ENCODE results near the gene LYRM2.

Gene LYRM2

GRCh38 chr6:89638320-89639195, at the start of gene LYRM2:
Gene LYRM2, minus strand, starts transcription at chr6:89638747. Its CDS starts 31 bp downstream, at chr6:89638716.
- peak; percentile 91 for DNase-seq

- DNase-seq, result no peak
Measured at GRCh38 chr6:89688328-89688727, 49.8 kb upstream of the LYRM2 start.

- DNase-seq, result no peak
Measured at GRCh38 chr6:89685311-89685710, 46.8 kb upstream of the LYRM2 start.

- no peak for DNase-seq
Measured at GRCh38 chr6:89682991-89683390, 44.4 kb upstream of the LYRM2 start.

- DNase-seq, result no peak
Measured at GRCh38 chr6:89681983-89682564, 43.5 kb upstream of the LYRM2 start.

- no peak for DNase-seq
Measured at GRCh38 chr6:89680551-89680950, 42.0 kb upstream of the LYRM2 start.

- DNase-seq, result peak; percentile 2
Measured at GRCh38 chr6:89680150-89680549, 41.6 kb upstream of the LYRM2 start.

- DNase-seq, result no peak
Measured at GRCh38 chr6:89679215-89680120, 40.9 kb upstream of the LYRM2 start.

- DNase-seq, result no peak
Measured at GRCh38 chr6:89678531-89678930, 40.0 kb upstream of the LYRM2 start.

GRCh38 chr6:89675949-89676748, 37.6 kb upstream of the LYRM2 start:
- no peak for DNase-seq

- no peak for DNase-seq
Measured at GRCh38 chr6:89670935-89671565, 32.5 kb upstream of the LYRM2 start.

GRCh38 chr6:89669002-89669401, 30.5 kb upstream of the LYRM2 start:
- no peak for DNase-seq

- DNase-seq, result no peak
Measured at GRCh38 chr6:89667872-89668556, 29.5 kb upstream of the LYRM2 start.

- DNase-seq, result no peak
Measured at GRCh38 chr6:89662659-89663223, 24.2 kb upstream of the LYRM2 start.

- DNase-seq, result no peak
Measured at GRCh38 chr6:89661559-89661958, 23.0 kb upstream of the LYRM2 start.

- DNase-seq, result no peak
Measured at GRCh38 chr6:89660981-89661380, 22.4 kb upstream of the LYRM2 start.

GRCh38 chr6:89657445-89658158, 19.1 kb upstream of the LYRM2 start:
- no peak for DNase-seq

- DNase-seq, result no peak
Measured at GRCh38 chr6:89655122-89655521, 16.6 kb upstream of the LYRM2 start.

GRCh38 chr6:89650579-89650978, 12.0 kb upstream of the LYRM2 start:
- DNase-seq, result no peak

- DNase-seq, result no peak
Measured at GRCh38 chr6:89649682-89650081, 11.1 kb upstream of the LYRM2 start.

Data from NCI-H146 (cell line).